Endothelial cell of umbilical vein (primary cell): ENCODE data around the gene C19orf33. TPM values are rescaled to one million over a fixed set of nuclear protein-coding genes. Genes with fewer than 3 reads are reported as not detected.

Experiments
- BruUV-seq: library from RNA; stranded (reverse); fragments of 400-500 nt; replicated peaks from 2 replicates; lab custom pipeline; 2021; lab: Mats Ljungman, UMichigan
- CTCF ChIA-PET: fragments of 300-600, 350-600 bp; sonication (Branson Sonifier 250); formaldehyde crosslinking; loops from one replicate; lab custom pipeline; 2021; ENCODE audit warnings: antibody characterized with exemption, inconsistent platforms; lab: Charles Lee
- POLR2A ChIA-PET: fragments of 300-600, 350-600 bp; sonication (Branson Sonifier 250); formaldehyde crosslinking; loops from one replicate; lab custom pipeline; 2021; ENCODE audit warnings: antibody characterized with exemption, inconsistent platforms; lab: Charles Lee
- DNase-seq: peaks from one replicate; pipeline ENCODE4 v3.0.0-alpha.2; 2011; ENCODE audit warnings: low read depth, low spot score
- FAIRE-seq: peaks from 2 replicates; lab custom pipeline; 2011; peaks lifted over from hg19 to GRCh38; lab: Jason Lieb, UNC
- H2AFZ ChIP-seq: 2 replicates; pipeline ENCODE4 v1.6.0; 2012; ENCODE audit warnings: low read depth, low read length, control low read depth, inconsistent platforms
- H3K27ac ChIP-seq: 2 replicates; pipeline ENCODE4 v1.5.1; 2011; ENCODE audit warnings: low read depth, mild to moderate bottlenecking, control low read depth, low read length, moderate library complexity; ENCODE audit not compliant: insufficient read depth
- H3K27me3 ChIP-seq, 2 experiments: 2 replicates each; pipeline versions ENCODE4 v1.6.0 to v1.6.1; 2011; ENCODE audit warnings: low read length in 2 of 2, mixed read lengths in 1 of 2; ENCODE audit not compliant: control insufficient read depth in 2 of 2, insufficient read depth in 2 of 2
- H3K36me3 ChIP-seq, 2 experiments: 2 replicates in 1 of 2; 3 replicates in 1 of 2; pipeline ENCODE4 v1.5.1; 2011; ENCODE audit warnings: low read length in 2 of 2, mild to moderate bottlenecking in 1 of 2, moderate library complexity in 1 of 2; ENCODE audit not compliant: control insufficient read depth in 2 of 2, insufficient read depth in 2 of 2; ENCODE audit errors: extremely low read depth in 1 of 2
- H3K4me1 ChIP-seq: 3 replicates; pipeline ENCODE4 v1.5.1; 2011; ENCODE audit warnings: mild to moderate bottlenecking, low read length; ENCODE audit not compliant: control insufficient read depth, insufficient read depth; ENCODE audit errors: extremely low read depth
- H3K4me2 ChIP-seq: 2 replicates; pipeline ENCODE4 v1.6.1; 2011; ENCODE audit warnings: low read length, control low read depth, mixed read lengths; ENCODE audit not compliant: insufficient read depth
- H3K4me3 ChIP-seq, 3 experiments: fragments of 200-600 bp in 1 of 3; sonication (generic), shearing (Covaris generic) in 1 of 3; replicated peaks in 1 of 3; 2 replicates each; pipeline ENCODE4 v1.5.1; 2011 to 2016; ENCODE audit warnings: control low read depth in 3 of 3, low read length in 3 of 3, mild to moderate bottlenecking in 2 of 3, inconsistent platforms in 1 of 3, low read depth in 1 of 3, moderate library complexity in 1 of 3; ENCODE audit not compliant: insufficient read depth in 1 of 3
- H3K79me2 ChIP-seq: 2 replicates; pipeline ENCODE4 v1.6.0; 2012; ENCODE audit warnings: low read length, inconsistent platforms; ENCODE audit not compliant: control insufficient read depth, insufficient read depth
- H3K9ac ChIP-seq: replicated peaks from 2 replicates; pipeline ENCODE3; 2011; ENCODE audit warnings: low read length, control low read depth; ENCODE audit not compliant: insufficient read depth; ENCODE audit errors: extremely low read depth
- H3K9me1 ChIP-seq: replicated peaks from 3 replicates; pipeline ENCODE4 v1.6.0; 2011; ENCODE audit warnings: mild to moderate bottlenecking, low read length; ENCODE audit not compliant: control insufficient read depth, insufficient read depth; ENCODE audit errors: extremely low read depth
- H3K9me3 ChIP-seq: replicated peaks from 2 replicates; pipeline ENCODE4 v1.5.1; 2012; ENCODE audit warnings: low read length, inconsistent platforms; ENCODE audit not compliant: control insufficient read depth, insufficient read depth
- H4K20me1 ChIP-seq: replicated peaks from 2 replicates; pipeline ENCODE3; 2011; ENCODE audit warnings: mild to moderate bottlenecking, low read length; ENCODE audit not compliant: control insufficient read depth, insufficient read depth; ENCODE audit errors: extremely low read depth
- CTCF ChIP-seq, 2 donors: IDR thresholded peaks; 1 replicate in 1 of 2; 2 replicates in 1 of 2; pipeline ENCODE4 v1.5.1; 2011; ENCODE audit warnings: low read length in 2 of 2, mild to moderate bottlenecking in 2 of 2, moderate library complexity in 2 of 2, control low read depth in 1 of 2, inconsistent platforms in 1 of 2, low read depth in 1 of 2; ENCODE audit not compliant: insufficient read depth in 1 of 2; ENCODE audit errors: extremely low read depth in 1 of 2
- EZH2 ChIP-seq: IDR thresholded peaks from 2 replicates; pipeline ENCODE4 v1.6.1; 2012; ENCODE audit warnings: borderline replicate concordance, low read depth, mild to moderate bottlenecking, moderate library complexity, low read length, inconsistent platforms; ENCODE audit not compliant: severe bottlenecking
- FOS ChIP-seq: IDR thresholded peaks from 2 replicates; pipeline ENCODE4 v1.6.1; 2011; ENCODE audit warnings: mild to moderate bottlenecking, low read length, moderate library complexity, borderline replicate concordance; ENCODE audit not compliant: insufficient read depth
- GATA2 ChIP-seq: IDR thresholded peaks from 2 replicates; pipeline ENCODE4 v1.7.0; 2011; ENCODE audit warnings: low read depth, mild to moderate bottlenecking, moderate library complexity, mixed read lengths, low read length; ENCODE audit not compliant: insufficient read length, insufficient read depth
- JUN ChIP-seq: IDR thresholded peaks from 2 replicates; pipeline ENCODE4 v1.6.1; 2011; ENCODE audit warnings: borderline replicate concordance, low read depth; ENCODE audit not compliant: insufficient read length, insufficient read depth
- MAX ChIP-seq: IDR thresholded peaks from 2 replicates; pipeline ENCODE4 v1.6.1; 2011; ENCODE audit not compliant: insufficient read depth, insufficient read length
- MYC ChIP-seq: IDR thresholded peaks from one replicate; pipeline ENCODE4 v1.6.1; 2011; ENCODE audit warnings: mild to moderate bottlenecking, low read depth, low read length
- POLR2A ChIP-seq: IDR thresholded peaks from 2 replicates; pipeline ENCODE4 v1.6.1; 2012; ENCODE audit warnings: low read depth, mild to moderate bottlenecking, control low read depth, low read length
- POLR2AphosphoS5 ChIP-seq: IDR thresholded peaks from 2 replicates; pipeline ENCODE4 v1.6.1; 2012; ENCODE audit warnings: low read depth, mild to moderate bottlenecking, control low read depth, low read length, moderate library complexity; ENCODE audit not compliant: insufficient read depth
- dilution Hi-C: fragments of 300-500 bp; cut with MboI; formaldehyde crosslinking; loops from one replicate; pipeline ENCODE4 v1.15.0; 2019; ENCODE audit warnings: low sequenced_read_pairs; ENCODE audit not compliant: extremely low pct_ligation_motif_present
- intact Hi-C: fragments of 100-400 bp; cut with micrococcal nuclease; formaldehyde crosslinking; loops from one replicate; pipeline ENCODE4 v1.10.0; 2022
- polyA plus RNA-seq, 4 experiments: library from polyadenylated mRNA; depleted of rRNA in 3 of 4; stranded (reverse) in 3 of 4; unstranded in 1 of 4; fragments of >200 nt; gene quantifications; 2 replicates each; pipeline versions ENCODE4 v1.2.1 to v1.2.3, GENCODE V29; 2011 to 2012; ENCODE audit warnings: missing spikeins in 1 of 4
- total RNA-seq: library from RNA; stranded (reverse); gene quantifications from 2 replicates; pipeline ENCODE4 v1.2.3, GENCODE V29; 2021

C19orf33 gene
- total and polyA plus RNA-seq, 2 donors (not counting 3 experiments of a cell fraction or from before 2014, with no cell fraction given): 4.3 to 34.1 TPM

- ChIA-PET POLR2A (interaction anchor here (0.6 to 1.2 kb wide), 4 partner anchors 38 to 332 kb away, joined by 3 to 9 read pairs (median 4); partner anchors contain the start of gene PSMD8), CTCF (interaction anchor here (0.6 to 4.1 kb wide), 25 partner anchors 15 to 441 kb away, joined by 3 to 123 read pairs (median 4); partner anchors contain the start of genes C19orf33, FAM98C, GGN and KCNK6)
- Histone ChIP-seq H3K36me3 (no peaks in the 10 kb centered on the region), H3K27me3 (no peaks in the 10 kb centered on the region), H3K9me1 (no peaks in the 10 kb centered on the region), H3K27ac (peak overlapping the region; percentile 22), H3K4me2 (peak overlapping the region; percentile 87), H3K4me3 (peak overlapping the region; percentile 52 to 83 (median 75)), H3K9me3 (no peaks in the 10 kb centered on the region), H4K20me1 (no peaks in the 10 kb centered on the region), H3K4me1 (peaks cover 3% of the 10 kb centered on the region), H3K79me2 (no peaks in the 10 kb centered on the region), H2AFZ (peak overlapping the region; percentile 99), H3K9ac (peak overlapping the region; percentile 46)
- no peak for FAIRE-seq
- intact Hi-C loops (loop anchor here (1.0 to 10.0 kb wide), 10 partner anchors 20 to 438 kb away; partner anchors contain the start of genes GGN, PSMD8 and SPRED3), dilution Hi-C loops (no loop called here)
- TF ChIP-seq MYC (no peak), CTCF (IDR thresholded peaks at IDR 0.05; ENCODE audit: extremely low read depth in 1 of 2, insufficient read depth in 1 of 2, low read depth in 1 of 2, low read length in 2 of 2) (no peak), POLR2AphosphoS5 (no peak), MAX (no peak), EZH2 (no peak), POLR2A (no peak), JUN (no peak), GATA2 (no peak), FOS (no peak)
- BruUV-seq: no TSS peak
- peak; percentile 96 for DNase-seq
Observed at GRCh38 chr19:38335949-38336637, 32.0 kb downstream of the C19orf33 start.
